Lower lobe of right lung (tissue), 2 donors: Measurements from ENCODE around the gene FAM81A. TPM values are rescaled to one million over a fixed set of nuclear protein-coding genes. Genes with fewer than 3 reads are reported as not detected.

Source experiments
- ATAC-seq, 2 donors: fragments of 200-7000 bp; cut with Tn5 transposase; one replicate each; pipeline ENCODE4 v1.9.1; 2020 to 2022; ENCODE audit warnings: mild to moderate bottlenecking in 2 of 2, moderate library complexity in 2 of 2
- DNase-seq: peaks from one replicate; pipeline ENCODE4 v3.0.0-alpha.2; 2020
- H3K27ac ChIP-seq: fragments of 200-600 bp; one replicate; pipeline ENCODE4 v1.8.0; 2022
- H3K27me3 ChIP-seq: fragments of 200-600 bp; one replicate; pipeline ENCODE4 v1.8.0; 2022; ENCODE audit warnings: low read depth
- H3K36me3 ChIP-seq: fragments of 200-600 bp; one replicate; pipeline ENCODE4 v1.8.0; 2022; ENCODE audit warnings: mild to moderate bottlenecking
- H3K4me1 ChIP-seq: fragments of 200-600 bp; one replicate; pipeline ENCODE4 v1.8.0; 2022
- H3K4me3 ChIP-seq: fragments of 200-600 bp; one replicate; pipeline ENCODE4 v1.8.0; 2022; ENCODE audit warnings: mild to moderate bottlenecking
- H3K9me3 ChIP-seq: fragments of 200-600 bp; one replicate; pipeline ENCODE4 v1.8.0; 2022
- intact Hi-C: fragments of 100-400 bp; cut with DNase I; formaldehyde crosslinking; loops from one replicate; pipeline ENCODE4 v1.11.0; 2022
- total RNA-seq: library from RNA; stranded (reverse); fragmentation: NEBNext Ultra II Directional; extraction: Animal tissue kit (Norgen Biotek cat#: 25700); gene quantifications from one replicate; pipeline ENCODE4 v1.2.1, GENCODE V29; 2021
- TF ChIP-seq, protein P1 (sequence below): fragments of 200-600 bp; IDR thresholded peaks from one replicate; pipeline ENCODE4 v1.8.0; 2022; ENCODE audit warnings: antibody characterized with exemption, mild to moderate bottlenecking
- donor health status: DM: no; HTN: yes; CAD: no; lungs with severe emphysema.

The FAM81A gene
- total RNA-seq, 1 donor from 2014 or later = 1.8 TPM

DNA sequence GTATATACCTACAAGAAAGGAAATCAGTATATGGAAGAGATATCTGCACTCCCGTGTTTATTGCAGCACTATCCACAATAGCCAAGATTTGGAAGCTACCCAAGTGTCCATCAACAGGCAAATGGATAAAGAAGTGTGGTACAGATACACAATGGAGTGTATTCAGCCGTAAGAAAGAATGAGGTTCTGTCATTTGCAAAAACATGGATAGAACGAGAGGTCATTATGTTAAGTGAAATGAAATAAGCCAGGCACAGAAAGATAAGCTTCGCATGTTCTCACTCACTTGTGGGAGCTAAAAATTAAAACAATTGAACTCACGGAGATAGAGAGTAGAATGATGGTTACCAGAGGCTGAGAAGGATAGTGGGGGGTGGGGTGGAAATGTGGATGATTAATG, 53.1 kb downstream of the FAM81A start:
- no peaks in the 10 kb centered on the region for H3K36me3 ChIP-seq
- H3K27ac ChIP-seq = no peak overlapping the region
- peaks cover 6% of the 10 kb centered on the region for H3K4me1 ChIP-seq
- DNase-seq (no peak), ATAC-seq (no peak)
- no peaks in the 10 kb centered on the region for H3K9me3 ChIP-seq
- intact Hi-C loops = loop anchor here (10.0 kb wide), 1 partner anchor 506 kb away; the partner anchor contains the start of gene RNF111
- H3K4me3 ChIP-seq = no peak overlapping the region
- H3K27me3 ChIP-seq = no peaks in the 10 kb centered on the region
- TF ChIP-seq, protein P1, sequence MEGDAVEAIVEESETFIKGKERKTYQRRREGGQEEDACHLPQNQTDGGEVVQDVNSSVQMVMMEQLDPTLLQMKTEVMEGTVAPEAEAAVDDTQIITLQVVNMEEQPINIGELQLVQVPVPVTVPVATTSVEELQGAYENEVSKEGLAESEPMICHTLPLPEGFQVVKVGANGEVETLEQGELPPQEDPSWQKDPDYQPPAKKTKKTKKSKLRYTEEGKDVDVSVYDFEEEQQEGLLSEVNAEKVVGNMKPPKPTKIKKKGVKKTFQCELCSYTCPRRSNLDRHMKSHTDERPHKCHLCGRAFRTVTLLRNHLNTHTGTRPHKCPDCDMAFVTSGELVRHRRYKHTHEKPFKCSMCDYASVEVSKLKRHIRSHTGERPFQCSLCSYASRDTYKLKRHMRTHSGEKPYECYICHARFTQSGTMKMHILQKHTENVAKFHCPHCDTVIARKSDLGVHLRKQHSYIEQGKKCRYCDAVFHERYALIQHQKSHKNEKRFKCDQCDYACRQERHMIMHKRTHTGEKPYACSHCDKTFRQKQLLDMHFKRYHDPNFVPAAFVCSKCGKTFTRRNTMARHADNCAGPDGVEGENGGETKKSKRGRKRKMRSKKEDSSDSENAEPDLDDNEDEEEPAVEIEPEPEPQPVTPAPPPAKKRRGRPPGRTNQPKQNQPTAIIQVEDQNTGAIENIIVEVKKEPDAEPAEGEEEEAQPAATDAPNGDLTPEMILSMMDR = no peak

DNA sequence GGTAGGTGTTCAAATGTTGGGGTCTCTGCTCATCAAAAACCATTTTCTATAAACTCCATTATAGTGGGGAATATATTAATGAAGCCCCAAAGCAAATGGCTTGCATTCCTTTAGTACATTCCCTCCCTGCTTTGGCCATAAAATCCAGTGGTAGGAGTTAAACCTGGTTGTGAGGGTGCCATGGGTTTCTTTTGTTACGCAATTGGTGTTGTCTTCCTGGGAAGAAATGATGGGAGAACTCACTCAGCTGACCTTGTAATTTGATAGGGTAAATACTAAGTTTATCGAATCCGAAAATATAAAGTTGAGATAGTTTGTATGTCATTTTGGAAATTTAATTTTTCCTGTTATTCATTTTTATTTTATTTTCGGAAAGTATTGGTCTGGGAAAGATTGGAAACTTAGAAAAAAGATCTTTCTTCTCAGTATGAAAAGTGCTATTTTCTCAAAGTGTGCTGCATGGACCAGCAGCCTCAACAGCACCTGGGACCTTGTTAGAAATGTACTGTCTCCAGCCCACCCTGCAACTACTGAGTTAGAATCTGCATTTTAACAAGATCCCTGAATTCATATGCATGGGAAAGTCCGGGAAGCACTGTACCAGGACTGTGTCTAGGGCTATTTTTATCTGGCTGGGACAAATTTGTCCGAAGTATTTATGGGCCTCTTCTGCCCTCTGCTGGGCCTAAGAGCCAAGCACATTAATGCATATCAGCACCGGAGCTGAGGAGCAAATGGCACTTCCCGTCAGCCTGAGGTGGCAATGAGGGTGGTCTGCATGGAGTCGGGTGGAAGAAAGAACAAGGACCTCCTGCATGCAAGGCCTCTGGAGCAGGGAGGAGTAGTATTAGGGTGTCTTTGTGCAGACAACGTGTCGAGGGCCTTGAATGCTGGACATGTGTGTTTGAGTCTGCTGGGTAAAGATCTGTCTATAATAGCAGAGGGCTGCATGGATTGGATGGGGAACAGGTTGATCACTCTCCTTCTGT, 54.7 kb downstream of the FAM81A start:
- TF ChIP-seq, protein P1 = peak; percentile 94

DNA sequence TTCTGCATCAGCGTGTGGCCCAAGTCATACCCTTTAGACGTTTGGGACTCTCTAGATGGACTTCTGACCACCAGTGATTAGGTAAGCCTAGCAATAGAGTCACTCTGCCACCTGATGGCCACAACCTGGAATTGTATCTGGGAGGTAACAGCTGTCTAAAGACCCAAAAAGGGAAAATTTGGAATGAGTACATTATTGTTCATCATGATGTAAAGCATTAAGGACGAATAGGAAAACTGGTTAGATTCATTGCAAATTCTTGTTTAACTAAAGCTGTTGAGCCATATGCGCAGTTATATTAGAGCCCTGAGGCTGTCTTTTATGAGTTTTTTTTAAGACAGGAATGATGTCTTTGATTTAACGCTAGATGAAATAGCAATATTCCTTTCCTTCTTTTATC, 63.6 kb downstream of the FAM81A start:
- Histone ChIP-seq H3K36me3 (no peaks in the 10 kb centered on the region), H3K27ac (no peak overlapping the region), H3K4me1 (no peaks in the 10 kb centered on the region), H3K9me3 (no peaks in the 10 kb centered on the region), H3K27me3 (no peaks in the 10 kb centered on the region), H3K4me3 (no peak overlapping the region)
- ATAC-seq (peak; percentile 51 to 66), DNase-seq (no peak)
- TF ChIP-seq, protein P1 = peak; percentile 58
- intact Hi-C loops = no loop called here

More for the DNA sequence above, 54.7 kb downstream of the FAM81A start:
- ATAC-seq (peak; percentile 91 to 94), DNase-seq (peak; percentile 52)
- Histone ChIP-seq H3K27ac (no peak overlapping the region), H3K4me1 (peaks cover 6% of the 10 kb centered on the region), H3K9me3 (no peaks in the 10 kb centered on the region), H3K36me3 (no peaks in the 10 kb centered on the region), H3K4me3 (no peak overlapping the region), H3K27me3 (no peaks in the 10 kb centered on the region)
- intact Hi-C loops = loop anchor here (10.0 kb wide), 1 partner anchor 508 kb away; the partner anchor contains the start of gene RNF111

DNA sequence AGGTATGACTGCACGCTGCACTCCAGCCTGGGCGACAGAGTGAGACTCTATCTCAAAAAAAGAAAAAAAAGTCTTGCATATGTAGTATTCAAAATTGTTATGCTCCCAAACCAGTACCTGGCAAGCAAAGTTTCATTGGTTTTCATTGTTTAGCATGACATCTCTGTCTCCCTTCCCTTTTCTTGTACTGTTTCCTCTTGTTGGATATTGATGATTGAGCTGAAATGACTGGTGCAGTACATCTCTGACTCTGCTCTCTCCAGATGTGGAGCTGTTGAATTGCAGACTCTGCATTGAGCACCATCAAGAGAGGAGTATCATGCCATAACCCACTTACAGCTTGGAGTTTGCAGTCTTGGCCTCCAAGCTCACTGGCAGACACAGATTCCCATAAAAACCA, 77.2 kb downstream of the FAM81A start:
- intact Hi-C loops = no loop called here

DNA sequence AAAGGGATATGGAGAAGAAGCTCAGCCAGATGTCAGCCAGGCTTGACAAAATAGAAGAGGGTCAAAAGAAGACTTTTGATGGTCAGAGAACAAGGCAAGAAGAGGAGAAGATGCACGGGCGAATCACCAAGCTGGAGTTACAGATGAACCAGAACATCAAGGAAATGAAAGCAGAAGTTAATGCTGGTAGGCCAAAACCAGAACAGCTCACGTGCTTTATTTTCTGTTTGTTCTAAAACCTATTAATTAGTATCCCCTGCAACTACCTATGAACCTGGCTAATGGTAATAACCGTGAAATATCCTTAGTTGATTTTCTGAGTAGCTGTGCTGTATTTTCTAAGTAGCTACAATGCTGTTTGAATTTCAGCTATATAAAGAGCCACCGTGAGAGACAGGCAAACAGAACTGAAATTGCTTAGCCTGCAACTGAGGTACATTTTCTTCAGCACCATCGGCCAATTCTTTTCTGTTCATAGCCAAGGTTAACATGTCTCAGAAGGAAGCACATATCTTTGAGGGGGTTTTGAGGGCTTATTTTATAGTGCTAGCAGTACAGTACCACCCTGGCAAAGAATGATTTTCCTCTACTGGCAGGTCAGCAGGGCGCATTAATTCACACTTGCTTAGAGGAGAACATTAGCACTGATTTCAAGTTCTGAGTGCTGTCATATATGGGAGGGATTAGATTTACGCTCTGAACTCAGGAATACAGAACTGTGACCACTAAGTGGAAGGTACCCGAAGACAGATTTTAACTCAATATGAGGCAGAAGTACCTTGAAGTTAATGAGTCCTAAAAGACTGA, 78.9 kb downstream of the FAM81A start:
- Histone ChIP-seq H3K4me1 (no peaks in the 10 kb centered on the region), H3K27me3 (no peaks in the 10 kb centered on the region), H3K27ac (no peak overlapping the region), H3K9me3 (no peaks in the 10 kb centered on the region), H3K36me3 (no peaks in the 10 kb centered on the region), H3K4me3 (no peak overlapping the region)
- TF ChIP-seq, protein P1 = no peak
- ATAC-seq (no peak), DNase-seq (no peak)
- intact Hi-C loops = no loop called here

More for the DNA sequence above, 77.2 kb downstream of the FAM81A start:
- Histone ChIP-seq H3K9me3 (no peaks in the 10 kb centered on the region), H3K4me3 (no peak overlapping the region), H3K4me1 (no peaks in the 10 kb centered on the region), H3K27me3 (no peaks in the 10 kb centered on the region), H3K36me3 (no peaks in the 10 kb centered on the region), H3K27ac (no peak overlapping the region)
- TF ChIP-seq, protein P1 = no peak
- DNase-seq (no peak), ATAC-seq (no peak)
